Stimulated activated CD8-positive, alpha-beta memory T cell treated with anti-CD3 and anti-CD28 coated beads, Interleukin-7, amount 100 ng/mL, for 4 hours (primary cell): ENCODE results near the gene FANCI.

Experiments used
- DNase-seq, 2 donors: peaks; one replicate each; pipeline ENCODE4 v3.0.0-alpha.2; 2020; ENCODE audit warnings: low read depth in 2 of 2

FANCI gene

GRCh38 chr15:89333011-89333860 is 89.5 kb downstream of the FANCI start:
- DNase-seq, result no peak

DNA sequence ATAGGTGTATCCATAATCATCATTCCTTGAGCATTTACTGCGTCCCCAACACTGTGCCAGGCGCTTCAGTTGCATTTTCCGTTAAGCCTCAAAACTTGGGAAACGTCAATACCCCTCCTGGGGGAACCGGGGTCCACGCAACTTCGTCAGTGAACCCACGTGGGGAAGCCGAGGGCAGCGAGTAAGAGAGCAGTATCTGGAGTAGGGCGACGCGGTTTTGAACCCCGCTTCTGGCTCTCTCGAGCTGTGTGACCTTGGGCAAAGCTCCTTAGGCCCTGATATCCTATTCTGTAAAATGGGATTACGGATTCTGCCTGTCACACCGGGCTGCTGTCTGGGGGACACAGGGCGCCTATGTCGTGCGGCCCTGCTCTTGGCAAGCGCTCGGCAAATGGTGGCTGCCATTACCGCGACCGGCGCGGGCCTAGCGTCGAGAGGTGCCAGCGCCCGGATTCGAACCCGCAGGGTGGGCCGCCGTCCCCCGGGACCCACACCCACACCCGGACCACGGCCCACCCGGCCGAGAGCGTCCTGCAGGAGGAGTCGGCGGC is 90.3 kb downstream of the FANCI start:
- no peak for DNase-seq

DNA sequence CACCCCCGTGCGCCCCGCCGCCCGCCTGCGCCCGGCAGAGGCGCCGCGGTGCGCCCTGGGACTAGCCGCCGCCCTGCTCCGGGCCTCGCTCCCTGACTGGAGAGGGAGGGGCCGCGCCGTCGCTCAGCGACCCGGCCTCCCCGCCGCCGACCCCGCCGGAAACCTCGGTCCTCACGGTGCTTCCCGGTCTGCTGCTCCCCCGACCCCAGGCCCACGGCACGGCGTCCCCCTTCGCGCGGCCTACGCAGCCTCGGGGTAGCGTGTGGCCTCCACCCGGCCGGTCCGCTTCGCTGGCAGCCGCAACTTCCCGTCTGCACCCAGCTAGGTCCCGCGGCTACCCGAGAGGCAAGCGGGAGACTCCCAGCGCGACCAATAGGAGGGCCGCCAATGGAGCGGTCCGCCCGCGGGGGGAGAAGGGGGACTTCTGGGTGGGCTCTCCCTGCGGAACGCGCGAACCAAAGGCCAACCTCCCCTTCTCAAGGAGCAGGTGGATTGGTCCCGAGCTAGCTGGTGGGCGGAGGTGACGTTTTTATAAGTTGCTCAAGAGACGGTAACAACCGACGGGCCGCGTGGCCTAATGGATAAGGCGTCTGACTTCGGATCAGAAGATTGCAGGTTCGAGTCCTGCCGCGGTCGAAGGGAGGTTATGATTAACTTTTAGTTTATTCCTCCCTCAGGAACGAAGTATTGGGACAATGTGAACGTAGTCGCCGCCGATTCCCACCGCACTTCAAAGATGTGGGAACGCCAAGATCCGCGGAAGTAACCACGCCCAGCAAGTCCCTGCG is 90.9 kb downstream of the FANCI start, which contains the start of gene POLG:
POLG (minus strand) TSS at position 315 of the 788 bp plus-strand sequence. CDS start 1,070 bp downstream, outside the sequence.
- DNase-seq, result peak; percentile 98 to 99

GRCh38 chr15:89335298-89336041 is 91.7 kb downstream of the FANCI start:
- no peak for DNase-seq

DNA sequence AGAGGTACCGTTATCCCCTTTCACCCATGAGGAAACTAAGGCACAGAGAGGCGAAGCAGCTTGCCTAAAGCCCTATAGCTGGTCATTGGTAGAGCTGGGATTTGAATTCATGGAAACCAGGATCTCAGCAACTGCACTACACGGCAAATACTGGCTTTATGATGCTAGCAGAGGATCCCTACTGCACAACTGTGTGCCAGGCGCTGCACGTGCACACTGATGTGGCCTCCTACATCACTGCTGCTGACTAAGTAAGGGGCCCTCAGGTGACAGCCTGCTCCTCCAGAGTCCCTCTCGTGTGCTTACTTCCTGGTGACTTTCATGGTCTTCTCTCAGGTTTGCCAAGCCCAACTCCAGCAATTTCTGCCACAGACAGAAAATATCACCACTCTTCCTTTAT is 94.3 kb downstream of the FANCI start:
- no peak for DNase-seq

- DNase-seq, result no peak
Observed at GRCh38 chr15:89340573-89340972, 96.8 kb downstream of the FANCI start.

DNA sequence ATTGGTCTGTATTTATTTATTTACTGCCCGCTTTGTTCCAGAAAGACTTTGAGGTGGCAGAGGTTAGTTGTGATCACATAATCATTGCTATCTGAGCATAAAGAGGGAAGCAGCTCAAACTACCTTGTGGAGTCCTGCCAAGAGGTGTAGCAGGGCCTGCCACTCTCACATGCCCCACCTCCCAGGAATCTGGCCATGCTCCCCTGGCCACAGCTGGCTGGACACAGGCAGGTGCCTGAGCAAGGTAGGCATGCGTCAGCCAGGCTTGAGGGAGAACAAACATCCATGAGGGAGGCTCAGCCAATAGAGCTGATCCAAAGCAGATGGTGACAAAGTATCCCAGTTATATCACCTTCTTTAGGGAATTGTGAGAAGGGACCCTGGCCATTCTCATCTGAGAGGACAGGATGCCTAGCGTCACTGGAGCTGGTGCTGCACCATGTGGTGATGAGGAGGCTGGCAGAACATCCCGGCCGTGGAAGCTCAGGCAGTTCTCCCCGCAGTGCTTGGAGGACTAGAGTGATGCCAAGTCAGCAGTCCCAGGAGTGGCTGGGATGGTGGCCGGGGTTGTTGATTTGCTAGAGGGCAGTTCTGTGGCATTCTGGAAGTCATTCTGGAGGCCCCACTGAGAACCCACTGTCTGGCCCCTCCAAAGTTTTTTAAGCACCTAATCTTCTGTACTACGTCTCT is 97.7 kb downstream of the FANCI start:
- no peak for DNase-seq

- no peak for DNase-seq
Observed at GRCh38 chr15:89342840-89343239, 99.1 kb downstream of the FANCI start.

DNA sequence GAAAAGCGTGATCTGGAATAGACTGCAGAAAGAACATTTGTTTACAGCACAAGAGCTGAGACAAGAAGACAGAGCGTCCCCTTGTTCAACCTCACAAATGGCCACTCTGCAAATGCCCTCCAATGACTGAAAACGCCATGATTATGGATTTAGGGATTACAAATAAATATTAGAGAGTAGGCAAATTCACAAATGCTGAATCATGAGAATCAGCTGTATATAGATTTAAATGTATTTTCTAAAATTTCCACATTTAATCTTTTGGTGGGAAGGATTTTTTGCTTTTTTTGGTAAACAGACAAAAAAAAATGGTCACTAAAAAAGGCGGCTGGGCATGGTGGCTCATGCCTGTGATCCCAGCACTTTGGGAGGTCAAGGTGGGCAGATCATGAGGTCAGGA is 101.5 kb downstream of the FANCI start:
- no peak for DNase-seq

DNA sequence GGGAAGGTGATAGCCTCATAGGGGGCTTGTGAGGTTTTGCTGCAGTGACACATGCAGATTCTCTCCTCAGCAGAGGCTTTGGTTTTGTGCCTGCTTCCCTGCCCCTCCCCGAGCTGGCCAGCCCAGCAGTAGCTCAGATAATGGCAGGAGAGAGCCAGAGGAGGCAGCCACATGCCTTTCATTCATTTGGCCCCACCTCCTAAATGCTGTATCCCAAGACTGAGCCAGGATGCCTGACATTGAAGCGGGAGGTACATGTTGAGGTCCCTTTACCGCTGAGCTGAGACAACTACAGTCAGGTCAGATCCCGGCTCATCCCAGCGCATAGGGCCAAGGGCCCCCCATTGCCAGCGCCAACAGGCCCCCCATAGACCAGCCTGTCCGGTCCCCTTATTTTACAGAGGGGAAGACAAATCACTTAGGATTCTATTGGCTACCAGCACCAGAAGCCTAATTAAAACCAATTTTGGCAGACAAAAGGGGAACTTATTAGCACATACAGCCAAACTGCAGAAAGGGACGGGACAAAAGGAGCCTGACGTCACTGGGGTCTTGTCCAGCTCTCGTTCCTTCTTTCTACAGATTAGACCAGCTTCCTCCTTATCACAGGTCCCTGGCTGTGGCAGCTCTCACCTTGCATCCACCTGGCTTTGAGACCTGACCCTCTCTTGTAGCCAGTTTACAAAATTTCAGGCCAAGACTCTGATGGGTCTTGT is 102.9 kb downstream of the FANCI start:
- no peak for DNase-seq

DNA sequence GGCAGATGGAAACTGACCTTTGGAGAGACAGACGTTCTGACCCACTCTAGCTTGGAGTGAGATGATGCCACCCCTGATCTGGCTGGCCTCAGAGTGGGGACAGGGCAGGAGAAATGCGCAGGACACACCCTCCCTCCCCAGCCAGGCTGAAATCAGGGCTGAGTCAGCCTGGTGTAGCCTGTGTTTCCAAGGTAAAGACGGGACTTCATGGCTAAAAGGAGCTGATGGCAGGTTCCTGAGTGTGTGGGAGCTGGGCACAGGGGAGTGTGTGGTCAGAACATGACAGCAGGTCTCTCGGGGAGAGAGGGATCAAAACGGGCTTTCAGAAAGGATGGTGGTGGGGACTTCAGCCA is 105.4 kb downstream of the FANCI start:
- DNase-seq, result no peak

DNA sequence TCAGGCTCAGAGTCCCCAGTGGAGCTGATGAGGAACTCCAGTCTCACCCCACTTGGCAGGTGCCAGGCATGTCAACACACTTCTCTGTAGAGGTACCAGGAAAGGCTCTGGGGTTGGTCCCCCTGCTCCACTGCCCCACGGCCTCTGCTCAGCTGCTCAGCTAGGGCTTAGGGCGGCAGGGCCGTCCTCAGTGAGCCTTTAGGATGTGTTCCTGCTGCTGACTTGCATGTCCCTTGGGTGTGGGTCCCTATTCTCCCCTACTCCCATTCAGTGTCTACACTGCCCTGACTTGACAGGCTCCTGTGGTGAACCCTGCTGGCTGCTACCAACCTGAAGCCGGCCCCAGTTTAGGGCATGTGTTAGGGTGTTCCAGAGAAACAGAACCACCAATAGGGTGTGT is 108.7 kb downstream of the FANCI start:
- DNase-seq, result no peak

DNA sequence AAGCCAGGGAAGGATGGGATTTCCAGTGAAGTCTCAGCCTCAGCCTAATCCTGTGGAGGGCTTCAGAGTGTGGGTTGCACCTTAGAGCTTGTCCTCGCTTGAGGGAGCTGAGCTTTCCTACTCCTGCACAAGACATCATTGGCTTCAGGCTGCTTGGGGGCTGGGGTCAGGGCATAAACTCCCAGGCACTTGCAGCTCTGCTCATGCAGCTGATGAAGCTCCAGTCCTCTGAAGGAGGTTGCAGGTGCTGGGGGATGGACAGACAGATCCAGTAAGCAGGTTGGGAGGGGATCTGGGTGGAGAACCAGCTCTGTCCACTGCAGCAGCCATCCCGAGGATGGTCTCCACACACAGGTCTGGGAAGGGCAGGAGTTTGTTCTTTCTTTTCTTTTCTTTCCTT is 110.2 kb downstream of the FANCI start:
- DNase-seq, result no peak

- DNase-seq, result no peak
Observed at GRCh38 chr15:89356634-89357298, 113.0 kb downstream of the FANCI start.

DNA sequence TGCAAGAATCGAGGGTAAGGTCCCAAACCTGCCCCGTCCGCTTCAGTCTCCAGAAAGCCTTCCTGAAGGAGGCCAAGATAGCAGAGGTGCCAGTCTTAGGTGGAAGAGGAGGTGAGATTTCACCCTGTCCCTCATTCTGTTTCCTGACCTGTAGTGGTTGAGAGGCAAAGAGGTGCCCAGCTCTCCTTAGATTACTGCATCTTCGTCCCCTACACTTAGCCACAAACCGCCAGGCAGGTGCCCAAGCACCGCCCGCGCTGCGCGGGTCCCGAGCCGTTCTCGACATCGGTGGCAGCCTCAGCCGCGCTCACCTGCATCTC is 114.6 kb downstream of the FANCI start:
- no peak for DNase-seq

DNA sequence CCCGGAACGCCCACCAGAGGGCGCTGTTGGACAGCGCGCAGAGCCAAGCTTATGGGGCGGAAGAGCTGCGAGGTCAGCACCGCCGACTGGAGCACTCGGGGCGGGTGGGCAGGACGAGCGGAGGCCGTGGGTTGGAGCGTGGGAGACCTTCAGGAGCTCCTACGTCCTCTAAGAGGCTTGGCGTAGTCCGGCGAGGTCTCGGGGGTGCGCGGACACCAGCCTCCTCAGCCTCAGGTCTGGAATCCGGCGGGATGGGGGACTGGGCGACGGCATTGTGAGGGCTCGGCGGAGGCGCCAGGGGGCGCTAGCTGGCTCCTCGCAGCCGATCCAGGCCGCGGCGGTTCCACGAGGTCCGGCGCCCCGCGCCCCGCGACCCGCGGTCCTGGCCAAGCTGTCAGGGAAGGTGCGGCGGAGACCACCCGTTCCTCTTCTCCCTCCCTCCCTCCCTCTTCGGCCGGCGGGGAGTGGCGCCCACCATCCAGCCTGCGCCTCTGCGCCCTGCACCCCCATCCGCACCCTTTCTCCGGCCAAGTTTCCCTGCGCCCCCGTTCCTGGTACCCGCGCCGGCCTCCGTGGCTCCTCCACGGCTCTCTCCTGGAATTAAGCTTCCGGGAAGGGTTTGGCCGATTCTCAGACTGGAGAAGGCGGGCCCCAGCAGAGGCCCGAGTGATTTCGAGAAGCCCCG is 115.1 kb downstream of the FANCI start:
- DNase-seq, result peak; percentile 51 to 67

DNA sequence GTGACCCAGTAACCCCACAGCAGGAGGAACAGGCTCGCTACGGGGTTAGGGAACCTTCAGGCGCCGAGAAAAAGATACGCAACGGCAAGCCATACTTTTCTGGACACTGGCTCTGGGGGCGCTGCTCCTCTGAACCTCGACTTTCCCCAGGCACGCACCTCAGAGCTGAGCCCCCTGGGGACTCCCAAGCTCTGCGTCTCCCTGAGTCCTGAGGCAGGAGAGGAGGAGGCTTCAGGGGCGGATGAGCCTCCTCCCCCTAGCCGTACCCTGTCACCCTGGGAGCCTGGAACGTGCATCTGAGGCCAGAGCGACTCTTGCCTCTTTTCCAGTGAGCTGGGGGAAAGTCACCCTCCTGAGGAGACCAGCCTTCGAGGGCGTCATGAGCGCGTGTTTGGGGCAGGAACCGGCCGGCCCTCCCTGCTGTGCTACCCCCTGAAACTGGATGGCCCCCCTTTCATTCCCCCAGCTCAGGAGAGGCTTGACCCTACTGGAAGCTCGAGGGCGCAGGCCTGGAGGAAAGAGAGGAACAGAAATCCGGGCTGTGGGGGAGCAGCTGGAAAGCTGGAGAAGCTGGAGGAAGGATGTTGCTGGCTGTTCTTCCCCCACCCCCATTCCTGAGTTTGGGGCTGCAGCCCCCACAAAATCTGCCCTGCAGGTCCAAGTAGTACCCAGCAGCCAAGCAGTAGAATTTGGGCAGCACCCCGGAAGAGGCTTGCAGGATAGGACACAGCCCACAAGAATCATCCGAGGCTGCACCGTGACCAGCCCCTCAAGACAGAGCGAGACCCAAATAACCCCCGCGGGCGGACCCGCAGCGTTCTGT is 115.9 kb downstream of the FANCI start:
- no peak for DNase-seq

- DNase-seq, result no peak
Observed at GRCh38 chr15:89360294-89360971, 116.7 kb downstream of the FANCI start.
